Progenitor cell of endocrine pancreas (in vitro differentiated cells): ENCODE results near the gene C6orf120. TPM values are rescaled to one million over a fixed set of nuclear protein-coding genes. Genes with fewer than 3 reads are reported as not detected.
A peak's percentile ranks its signal among the peaks of the same experiment; 100 is the strongest.

Source experiments
- DNase-seq: peaks from one replicate; pipeline ENCODE4 v3.0.0; 2021; ENCODE audit warnings: low spot score; ENCODE audit not compliant: unreplicated experiment
- H3K27ac Mint-ChIP-seq: 2 replicates; pipeline ENCODE4 v1.8.0; 2021; ENCODE audit warnings: mild to moderate bottlenecking, moderate library complexity, mixed read lengths
- H3K27me3 Mint-ChIP-seq: 2 replicates; pipeline ENCODE4 v1.8.0; 2021; ENCODE audit warnings: mixed read lengths
- H3K36me3 Mint-ChIP-seq: 2 replicates; pipeline ENCODE4 v1.8.0; 2022; ENCODE audit warnings: mixed read lengths; ENCODE audit not compliant: insufficient read depth
- H3K4me1 Mint-ChIP-seq: 2 replicates; pipeline ENCODE4 v1.8.0; 2021; ENCODE audit warnings: low read depth, mixed read lengths
- H3K4me3 Mint-ChIP-seq: 2 replicates; pipeline ENCODE4 v1.8.0; 2021; ENCODE audit warnings: low read depth, mild to moderate bottlenecking, moderate library complexity, mixed read lengths
- H3K9me3 Mint-ChIP-seq: 2 replicates; pipeline ENCODE4 v1.8.0; 2021; ENCODE audit warnings: low read depth, mixed read lengths
- CTCF ChIP-seq: fragments of 200-600 bp; sonication (generic); IDR thresholded peaks from one replicate; pipeline ENCODE4 v1.5.0; 2021; ENCODE audit warnings: antibody characterized with exemption, mild to moderate bottlenecking; ENCODE audit not compliant: unreplicated experiment
- long read RNA-seq: library from polyadenylated mRNA; unstranded; transcript quantifications from one replicate; pipeline ENCODE4 v2.0.0, GENCODE V29; 2020
- total RNA-seq: library from RNA; stranded (reverse); gene quantifications from 2 replicates; pipeline ENCODE4 v1.2.1, GENCODE V29; 2021

C6orf120 gene
- 25.3 and 25.8 TPM in 2 replicates for total RNA-seq
- long read RNA-seq, transcript C6orf120-201 (1 exons, 2,667 nt), result major isoform, 11 of 12 reads
- long read RNA-seq, partial matches to known transcripts, result 0 of 12 reads
- long read RNA-seq, other reads (novel, unspliced or antisense), result 1 of 12 reads

DNA sequence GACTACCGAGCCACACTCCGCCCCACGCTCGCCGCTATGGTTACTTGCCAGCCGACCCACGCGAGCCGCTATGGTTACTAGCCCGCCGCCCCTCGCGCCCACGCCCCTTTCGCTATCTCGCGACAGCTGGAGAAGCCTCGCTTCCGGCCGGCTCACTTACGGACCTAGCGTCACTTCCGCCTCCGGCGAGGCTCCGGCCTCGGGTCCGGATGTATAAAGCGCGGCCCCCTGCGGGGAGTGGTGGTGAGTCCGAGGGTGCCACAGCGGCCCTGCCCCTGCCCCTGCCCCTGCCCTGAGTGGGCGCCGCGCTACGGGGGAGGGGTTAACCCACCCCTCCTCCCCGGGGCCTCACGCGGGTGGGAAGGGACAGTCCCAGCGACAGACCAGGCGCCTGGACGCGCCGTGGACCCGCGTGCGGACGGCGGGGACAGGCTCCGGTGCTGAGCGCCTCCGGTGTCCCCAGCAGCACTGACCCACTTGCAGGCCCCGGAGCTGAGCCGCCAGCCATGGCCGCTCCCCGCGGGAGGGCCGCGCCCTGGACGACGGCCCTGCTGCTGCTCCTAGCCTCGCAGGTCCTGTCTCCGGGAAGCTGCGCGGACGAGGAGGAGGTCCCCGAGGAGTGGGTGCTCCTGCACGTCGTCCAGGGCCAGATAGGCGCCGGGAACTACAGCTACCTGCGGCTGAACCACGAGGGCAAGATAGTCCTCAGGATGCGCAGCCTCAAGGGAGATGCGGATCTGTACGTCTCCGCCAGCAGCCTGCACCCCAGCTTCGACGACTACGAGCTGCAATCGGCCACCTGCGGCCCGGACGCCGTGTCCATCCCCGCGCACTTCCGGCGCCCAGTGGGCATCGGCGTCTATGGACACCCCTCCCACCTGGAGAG is at the start of gene C6orf120, which contains the start of gene WDR27:
C6orf120 (plus strand) TSS at position 173 of the 886 bp plus-strand sequence; CDS start at position 507, 334 bp downstream.
WDR27 (minus strand) TSS at position 76 of the 886 bp plus-strand sequence. CDS start 13,024 bp downstream, outside the sequence.
- TF ChIP-seq CTCF, result peak; percentile 3
- Mint-ChIP-seq H3K36me3 (peaks cover 5% of the 10 kb centered on the region), H3K27me3 (no peaks in the 10 kb centered on the region), H3K4me1 (peaks cover 14% of the 10 kb centered on the region), H3K9me3 (peaks cover 3% of the 10 kb centered on the region), H3K4me3 (peak within 1 kb of the TSS; percentile 91), H3K27ac (peak within 1 kb of the TSS; percentile 94)
- peak; percentile 91 for DNase-seq

- TF ChIP-seq CTCF, result no peak
- Mint-ChIP-seq H3K9me3 (no peaks in the 10 kb centered on the region), H3K27me3 (no peaks in the 10 kb centered on the region), H3K4me3 (no peak overlapping the region), H3K27ac (no peak overlapping the region), H3K4me1 (peaks cover 4% of the 10 kb centered on the region), H3K36me3 (peaks cover 15% of the 10 kb centered on the region)
- DNase-seq, result no peak
These were observed 49.0 kb upstream of the C6orf120 start for GRCh38 chr6:169652896-169653295.

DNA sequence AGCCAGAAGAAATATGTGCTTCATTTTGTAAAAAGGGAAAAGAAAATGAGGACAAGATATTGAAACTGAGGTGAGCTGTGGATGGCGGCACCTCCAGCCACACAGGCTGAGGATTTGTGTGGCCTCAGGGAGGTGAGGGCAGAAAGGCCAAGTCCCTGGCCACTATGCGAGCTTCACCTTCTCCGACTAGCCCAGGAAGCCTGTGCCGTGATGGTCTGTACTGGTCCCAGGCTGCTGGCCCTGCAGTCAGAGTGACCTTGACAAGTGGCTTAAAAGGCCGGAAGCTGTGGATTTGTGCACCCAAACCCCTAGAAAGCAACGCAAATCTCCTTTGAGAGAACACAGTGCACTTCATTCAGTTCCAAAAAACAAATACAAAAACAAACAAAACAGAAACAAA is 48.2 kb upstream of the C6orf120 start:
- H3K4me1 Mint-ChIP-seq, result peaks cover 4% of the 10 kb centered on the region
- H3K27me3 Mint-ChIP-seq, result no peaks in the 10 kb centered on the region
- H3K4me3 Mint-ChIP-seq, result no peak overlapping the region
- H3K36me3 Mint-ChIP-seq, result peaks cover 17% of the 10 kb centered on the region
- TF ChIP-seq CTCF, result no peak
- DNase-seq, result no peak
- H3K9me3 Mint-ChIP-seq, result no peaks in the 10 kb centered on the region
- H3K27ac Mint-ChIP-seq, result peak overlapping the region; percentile 53

GRCh38 chr6:169654598-169655391 is 47.1 kb upstream of the C6orf120 start:
- DNase-seq, result peak; percentile 23

More at GRCh38 chr6:169654598-169655391, 47.1 kb upstream of the C6orf120 start:
- Mint-ChIP-seq H3K27me3 (no peaks in the 10 kb centered on the region), H3K36me3 (peaks cover 25% of the 10 kb centered on the region), H3K4me3 (peak overlapping the region; percentile 78), H3K9me3 (no peaks in the 10 kb centered on the region), H3K27ac (peak overlapping the region; percentile 78), H3K4me1 (peaks cover 4% of the 10 kb centered on the region)
- TF ChIP-seq CTCF, result no peak
